HEK293 (cell line): ENCODE measurements around the gene HOXD11.

Experiments
- CTCF ChIP-seq: fragments of 450-650 bp; formaldehyde crosslinking; IDR thresholded peaks from 2 replicates; pipeline ENCODE4 v1.5.1; 2016; ENCODE audit warnings: missing biosample characterization, missing genetic modification characterization
- HOXD13 ChIP-seq: sonication (generic); formaldehyde crosslinking; IDR thresholded peaks from 2 replicates; pipeline ENCODE4 v1.8.0; 2022; ENCODE audit warnings: missing genetic modification reagents, borderline replicate concordance
- IKZF3 ChIP-seq: fragments of 450-650 bp; IDR thresholded peaks from 2 replicates; pipeline ENCODE4 v1.5.0; 2018; ENCODE audit warnings: missing biosample characterization, mild to moderate bottlenecking, missing genetic modification characterization, moderate library complexity
- MZF1 ChIP-seq: fragments of 450-650 bp; formaldehyde crosslinking; IDR thresholded peaks from 2 replicates; pipeline ENCODE4 v1.5.1; 2017; ENCODE audit warnings: missing biosample characterization, missing genetic modification characterization, borderline replicate concordance
- PRDM10 ChIP-seq: fragments of 450-650 bp; formaldehyde crosslinking; IDR thresholded peaks from 2 replicates; pipeline ENCODE4 v1.5.1; 2016; ENCODE audit warnings: missing biosample characterization, missing genetic modification characterization
- PRDM4 ChIP-seq: fragments of 450-650 bp; formaldehyde crosslinking; IDR thresholded peaks from 2 replicates; pipeline ENCODE4 v1.5.1; 2017; ENCODE audit warnings: missing biosample characterization, missing genetic modification characterization
- SP7 ChIP-seq: fragments of 450-650 bp; formaldehyde crosslinking; IDR thresholded peaks from 2 replicates; pipeline ENCODE4 v1.5.1; 2016; ENCODE audit warnings: missing biosample characterization, missing genetic modification characterization
- TSHZ1 ChIP-seq: fragments of 450-650 bp; formaldehyde crosslinking; IDR thresholded peaks from 2 replicates; pipeline ENCODE4 v1.5.1; 2016; ENCODE audit warnings: missing biosample characterization, missing genetic modification characterization, borderline replicate concordance
- YY1 ChIP-seq: fragments of 450-650 bp; formaldehyde crosslinking; IDR thresholded peaks from 2 replicates; pipeline ENCODE4 v1.5.1; 2018; ENCODE audit warnings: missing biosample characterization, missing genetic modification characterization
- ZBTB26 ChIP-seq: fragments of 450-650 bp; formaldehyde crosslinking; optimal IDR thresholded peaks from 2 replicates; pipeline ENCODE3; 2016; ENCODE audit warnings: missing biosample characterization, mild to moderate bottlenecking, missing genetic modification characterization
- ZFHX2 ChIP-seq: fragments of 450-650 bp; formaldehyde crosslinking; conservative IDR thresholded peaks from 2 replicates; pipeline ENCODE4 v1.5.1; 2016; ENCODE audit warnings: missing biosample characterization, missing genetic modification characterization
- ZNF133 ChIP-seq: fragments of 450-650 bp; formaldehyde crosslinking; IDR thresholded peaks from 2 replicates; pipeline ENCODE4 v1.5.1; 2016; ENCODE audit warnings: missing biosample characterization, missing genetic modification characterization
- ZNF366 ChIP-seq: fragments of 450-650 bp; formaldehyde crosslinking; conservative IDR thresholded peaks from 2 replicates; pipeline ENCODE4 v1.5.1; 2016; ENCODE audit warnings: missing biosample characterization, missing genetic modification characterization
- ZNF501 ChIP-seq: fragments of 450-650 bp; formaldehyde crosslinking; IDR thresholded peaks from 2 replicates; pipeline ENCODE4 v1.5.1; 2016; ENCODE audit warnings: missing biosample characterization, missing genetic modification characterization
- ZNF561 ChIP-seq: fragments of 450-650 bp; IDR thresholded peaks from 2 replicates; pipeline ENCODE4 v1.5.1; 2018; ENCODE audit warnings: missing biosample characterization, missing genetic modification characterization, borderline replicate concordance
- ZNF629 ChIP-seq: fragments of 450-650 bp; formaldehyde crosslinking; IDR thresholded peaks from 2 replicates; pipeline ENCODE4 v1.5.1; 2017; ENCODE audit warnings: missing biosample characterization, missing genetic modification characterization
- ZNF692 ChIP-seq: fragments of 450-650 bp; formaldehyde crosslinking; IDR thresholded peaks from 2 replicates; pipeline ENCODE4 v1.5.1; 2016; ENCODE audit warnings: missing biosample characterization, missing genetic modification characterization
- ZNF701 ChIP-seq: fragments of 450-650 bp; formaldehyde crosslinking; IDR thresholded peaks from 2 replicates; pipeline ENCODE4 v1.5.1; 2016; ENCODE audit warnings: missing biosample characterization, missing genetic modification characterization
- ZSCAN4 ChIP-seq: fragments of 450-650 bp; formaldehyde crosslinking; IDR thresholded peaks from 2 replicates; pipeline ENCODE4 v1.5.1; 2017; ENCODE audit warnings: missing biosample characterization, missing genetic modification characterization
- ZXDB ChIP-seq: fragments of 450-650 bp; formaldehyde crosslinking; IDR thresholded peaks from 2 replicates; pipeline ENCODE4 v1.5.1; 2016; ENCODE audit warnings: missing biosample characterization, missing genetic modification characterization

Gene HOXD11

GRCh38 chr2:176104316-176105077 lies 2.6 kb upstream of the HOXD11 start (continued):
- TF ChIP-seq ZNF692 (tag by site-specific recombination) (peak; percentile 46; the same call in 1 of the 2 replicates), CTCF (peak; percentile 96), ZNF366 (tag by site-specific recombination) (no peak), PRDM10 (tag by site-specific recombination) (peak; percentile 42), MZF1 (tag by site-specific recombination) (peak; percentile 64; the same call in 1 of the 2 replicates), ZSCAN4 (tag by site-specific recombination) (0 out of 2 replicates have a peak, but pooled peaks have one; percentile 9), ZNF501 (tag by site-specific recombination) (peak; percentile 50; the same call in 1 of the 2 replicates), ZNF629 (tag by site-specific recombination) (peak; percentile 47; the same call in 1 of the 2 replicates), HOXD13 (CRISPR knock-in tag) (peak; percentile 84; the same call in 1 of the 2 replicates), ZNF133 (no peak), SP7 (tag by site-specific recombination) (peak; percentile 74), IKZF3 (tag by site-specific recombination) (peak; percentile 42; the same call in 1 of the 2 replicates), ZNF701 (tag by site-specific recombination) (no peak), ZXDB (tag by site-specific recombination) (peak; percentile 93), PRDM4 (peak; percentile 59), ZBTB26 (tag by site-specific recombination) (peak; percentile 83), YY1 (tag by site-specific recombination) (peak; percentile 77), ZNF561 (tag by site-specific recombination) (peak; percentile 66), ZFHX2 (tag by site-specific recombination) (no peak), TSHZ1 (peak; percentile 26; the same call in 1 of the 2 replicates)
